Bronchus fibroblast of lung (primary cell): Measurements from ENCODE around the gene NUSAP1. TPM values are rescaled to one million over a fixed set of nuclear protein-coding genes. Genes with fewer than 3 reads are reported as not detected.

Source experiments
- total RNA-seq: library from RNA; depleted of rRNA; stranded (reverse); fragments of >200 nt; gene quantifications from 2 replicates; pipeline ENCODE4 v1.2.3, GENCODE V29; 2015

NUSAP1 gene
- 106 and 111 TPM in 2 replicates for total RNA-seq

GRCh38 chr15:41332194-41333025 is at the start of gene NUSAP1, which contains the start of gene OIP5:
Gene NUSAP1, plus strand, starts transcription at chr15:41332881. Its CDS starts 77 bp downstream, at chr15:41332958.
Gene OIP5, minus strand, starts transcription at chr15:41332591. Its CDS starts 30 bp downstream, at chr15:41332561.

GRCh38 chr15:41416742-41417417 is 84.2 kb downstream of the NUSAP1 start, which contains the start of gene RTF1:
Gene RTF1, plus strand, starts transcription at chr15:41417095. Its CDS starts 21 bp downstream, at chr15:41417116.

Other genes starting within 250 kb of the NUSAP1 start
- 13.4 and 17.8 TPM in 2 replicates for gene INO80, start 216.6 kb upstream of the NUSAP1 start, total RNA-seq
- not detected in 2 replicates for gene EXD1, start 102.1 kb upstream of the NUSAP1 start, total RNA-seq
- gene CHP1, start 101.6 kb upstream of the NUSAP1 start, total RNA-seq = 160 and 167 TPM in 2 replicates
- 21.3 and 24.2 TPM in 2 replicates for gene OIP5, start 290 bp upstream of the NUSAP1 start, total RNA-seq
- gene NDUFAF1, start 69.6 kb downstream of the NUSAP1 start, total RNA-seq = 20.1 and 25.4 TPM in 2 replicates
- gene RTF1, start 84.2 kb downstream of the NUSAP1 start, total RNA-seq = 13.4 and 15.5 TPM in 2 replicates
- 12.4 and 15.6 TPM in 2 replicates for gene ITPKA, start 161.0 kb downstream of the NUSAP1 start, total RNA-seq
- 0.50 and 0.59 TPM in 2 replicates for gene LTK, start 180.9 kb downstream of the NUSAP1 start, total RNA-seq
- 16.8 TPM in 2 replicates for gene RPAP1, start 211.4 kb downstream of the NUSAP1 start, total RNA-seq
- 3.9 and 6.4 TPM in 2 replicates for gene TYRO3, start 226.3 kb downstream of the NUSAP1 start, total RNA-seq